H1 (cell line): ENCODE results near the gene HK1. TPM values are rescaled to one million over a fixed set of nuclear protein-coding genes. Genes with fewer than 3 reads are reported as not detected.

Experiments
- CTCF ChIA-PET: fragments of 300-600 bp; sonication (Branson Sonifier 250); formaldehyde crosslinking; loops from one replicate; lab custom pipeline; 2021; ENCODE audit not compliant: partially characterized antibody; lab: Charles Lee
- POLR2A ChIA-PET: fragments of 300-600 bp; sonication (Branson Sonifier 250); formaldehyde crosslinking; loops from one replicate; lab custom pipeline; 2021; ENCODE audit warnings: inconsistent platforms; ENCODE audit not compliant: partially characterized antibody; lab: Charles Lee
- DNase-seq, 2 experiments: peaks; one replicate each; pipeline versions ENCODE4 v3.0.0 to v3.0.0-alpha.2; 2010 to 2022; ENCODE audit warnings: low spot score in 2 of 2, low read depth in 1 of 2, mixed read lengths in 1 of 2
- FAIRE-seq: peaks from 2 replicates; lab custom pipeline; 2011; peaks lifted over from hg19 to GRCh38; lab: Jason Lieb, UNC
- H2AFZ ChIP-seq: 2 replicates; pipeline ENCODE4 v1.8.1; 2012; ENCODE audit warnings: low read length, inconsistent platforms
- H2AK5ac ChIP-seq: 2 replicates; pipeline ENCODE4 v1.6.1; 2013; ENCODE audit warnings: low read depth, low read length
- H2BK120ac ChIP-seq: replicated peaks from 2 replicates; pipeline ENCODE3; 2013; ENCODE audit warnings: low read depth, low read length, inconsistent platforms
- H2BK12ac ChIP-seq: 2 replicates; pipeline ENCODE4 v1.6.1; 2013; ENCODE audit warnings: low read depth, low read length
- H2BK15ac ChIP-seq: 2 replicates; pipeline ENCODE4 v1.6.1; 2013; ENCODE audit warnings: low read length
- H2BK20ac ChIP-seq: 2 replicates; pipeline ENCODE4 v1.6.1; 2013; ENCODE audit warnings: low read length
- H2BK5ac ChIP-seq: 2 replicates; pipeline ENCODE4 v1.6.1; 2013; ENCODE audit warnings: low read depth, low read length
- H3K14ac ChIP-seq: 2 replicates; pipeline ENCODE4 v1.6.1; 2013; ENCODE audit warnings: inconsistent platforms; ENCODE audit not compliant: insufficient read length
- H3K18ac ChIP-seq: 2 replicates; pipeline ENCODE4 v1.6.1; 2013; ENCODE audit warnings: low read length; ENCODE audit errors: extremely low read depth
- H3K23ac ChIP-seq: 2 replicates; pipeline ENCODE4 v1.6.1; 2013; ENCODE audit warnings: inconsistent platforms; ENCODE audit not compliant: insufficient read length
- H3K23me2 ChIP-seq: 2 replicates; pipeline ENCODE4 v1.6.1; 2013; ENCODE audit warnings: low read depth, low read length
- H3K27ac ChIP-seq: 2 replicates; pipeline ENCODE4 v1.6.1; 2011; ENCODE audit warnings: low read depth, low read length, inconsistent platforms
- H3K27me3 ChIP-seq, 4 experiments: replicated peaks in 1 of 4; 1 replicate in 1 of 4; 2 replicates in 3 of 4; pipeline versions ENCODE4 v1.6.1 to v1.8.1; 2011 to 2013; ENCODE audit warnings: low read length in 3 of 4, mild to moderate bottlenecking in 3 of 4, inconsistent platforms in 2 of 4, mixed read lengths in 2 of 4, moderate library complexity in 1 of 4; ENCODE audit not compliant: control insufficient read depth in 3 of 4, insufficient read depth in 3 of 4; ENCODE audit errors: extremely low read depth in 1 of 4
- H3K36me3 ChIP-seq, 4 experiments: 2 replicates each; pipeline versions ENCODE4 v1.6.1 to v1.8.1; 2011 to 2013; ENCODE audit warnings: mild to moderate bottlenecking in 4 of 4, low read length in 3 of 4, moderate library complexity in 2 of 4, control low read depth in 1 of 4, inconsistent platforms in 1 of 4; ENCODE audit not compliant: insufficient read depth in 4 of 4, control insufficient read depth in 2 of 4
- H3K4ac ChIP-seq: replicated peaks from 2 replicates; pipeline ENCODE3; 2013; ENCODE audit warnings: low read length, low read depth, mixed read lengths, inconsistent platforms; ENCODE audit not compliant: insufficient read length
- H3K4me1 ChIP-seq, 4 experiments: replicated peaks in 1 of 4; 1 replicate in 1 of 4; 2 replicates in 3 of 4; pipeline versions ENCODE4 v1.6.1 to v1.8.1; 2011 to 2013; ENCODE audit warnings: low read length in 3 of 4, inconsistent platforms in 2 of 4, mixed read lengths in 1 of 4; ENCODE audit not compliant: insufficient read depth in 4 of 4, control insufficient read depth in 3 of 4
- H3K4me2 ChIP-seq, 2 experiments: 2 replicates each; pipeline versions ENCODE4 v1.6.1 to v1.8.1; 2011 to 2013; ENCODE audit warnings: low read depth in 2 of 2, low read length in 2 of 2, control low read depth in 1 of 2, inconsistent platforms in 1 of 2, mild to moderate bottlenecking in 1 of 2; ENCODE audit not compliant: insufficient read depth in 1 of 2
- H3K4me3 ChIP-seq, 4 experiments: fragments of 200-600, 300-600 bp in 1 of 4; sonication (generic), shearing (Covaris generic), sonication (Bioruptor Twin) in 1 of 4; 2 replicates each; pipeline versions ENCODE4 v1.5.1 to v1.8.1; 2011 to 2016; ENCODE audit warnings: low read length in 4 of 4, low read depth in 3 of 4, control low read depth in 2 of 4, inconsistent platforms in 2 of 4, mild to moderate bottlenecking in 2 of 4, mixed read lengths in 1 of 4, moderate library complexity in 1 of 4; ENCODE audit not compliant: insufficient read depth in 2 of 4; ENCODE audit errors: extremely low read depth in 1 of 4
- H3K56ac ChIP-seq: replicated peaks from 2 replicates; pipeline ENCODE3; 2013; ENCODE audit warnings: low read depth, mild to moderate bottlenecking, mixed read lengths, low read length, inconsistent platforms; ENCODE audit not compliant: insufficient read length
- H3K79me1 ChIP-seq: 2 replicates; pipeline ENCODE4 v1.6.1; 2013; ENCODE audit warnings: low read depth, low read length, control low read depth
- H3K79me2 ChIP-seq, 2 experiments: 2 replicates each; pipeline versions ENCODE4 v1.6.1 to v1.8.1; 2012 to 2013; ENCODE audit warnings: low read length in 2 of 2, mild to moderate bottlenecking in 2 of 2, inconsistent platforms in 1 of 2; ENCODE audit not compliant: insufficient read depth in 2 of 2, control insufficient read depth in 1 of 2
- H3K9ac ChIP-seq, 4 experiments: replicated peaks in 1 of 4; 1 replicate in 1 of 4; 2 replicates in 3 of 4; pipeline versions ENCODE4 v1.6.1 to v1.8.1; 2011 to 2013; ENCODE audit warnings: low read depth in 3 of 4, low read length in 3 of 4, control low read depth in 2 of 4, mild to moderate bottlenecking in 2 of 4, moderate library complexity in 2 of 4, inconsistent platforms in 1 of 4; ENCODE audit errors: extremely low read depth in 1 of 4
- H3K9me3 ChIP-seq, 2 experiments: 2 replicates each; pipeline versions ENCODE4 v1.6.1 to v1.8.1; 2012 to 2013; ENCODE audit warnings: mild to moderate bottlenecking in 2 of 2, moderate library complexity in 2 of 2, control low read depth in 1 of 2, inconsistent platforms in 1 of 2, low read depth in 1 of 2, low read length in 1 of 2, mixed read lengths in 1 of 2; ENCODE audit not compliant: insufficient read depth in 2 of 2
- H4K20me1 ChIP-seq, 2 experiments: replicated peaks in 1 of 2; 2 replicates each; pipeline versions ENCODE3 to v1.8.1; 2011 to 2013; ENCODE audit warnings: inconsistent platforms in 2 of 2, low read length in 2 of 2, mild to moderate bottlenecking in 1 of 2; ENCODE audit not compliant: insufficient read depth in 2 of 2, control insufficient read depth in 1 of 2
- H4K5ac ChIP-seq: 2 replicates; pipeline ENCODE4 v1.6.1; 2013; ENCODE audit warnings: low read length, low read depth, mixed read lengths, inconsistent platforms; ENCODE audit not compliant: insufficient read length
- H4K8ac ChIP-seq: 2 replicates; pipeline ENCODE4 v1.8.0; 2013; ENCODE audit warnings: mild to moderate bottlenecking, moderate library complexity, low read length, inconsistent platforms; ENCODE audit not compliant: insufficient read depth; ENCODE audit errors: extremely low read depth
- H4K91ac ChIP-seq: replicated peaks from 2 replicates; pipeline ENCODE3; 2013; ENCODE audit warnings: low read length, mixed read lengths, inconsistent platforms; ENCODE audit not compliant: insufficient read length
- HDAC6 ChIP-seq: IDR thresholded peaks from one replicate; pipeline ENCODE4 v1.7.1; 2012; ENCODE audit warnings: low read depth, mild to moderate bottlenecking, inconsistent platforms, low read length, moderate library complexity
- JUN ChIP-seq: IDR thresholded peaks from 2 replicates; pipeline ENCODE4 v1.6.1; 2011; ENCODE audit warnings: low read depth, mild to moderate bottlenecking, improper control_type of control experiment, low read length
- RAD21 ChIP-seq, 2 experiments: IDR thresholded peaks in 1 of 2; conservative IDR thresholded peaks in 1 of 2; 2 replicates each; pipeline ENCODE4 v1.6.1; 2011; ENCODE audit warnings: low read depth in 2 of 2, low read length in 2 of 2, improper control_type of control experiment in 1 of 2, inconsistent platforms in 1 of 2, mild to moderate bottlenecking in 1 of 2, moderate library complexity in 1 of 2
- SIRT6 ChIP-seq: IDR thresholded peaks from one replicate; pipeline ENCODE4 v1.7.1; 2012; ENCODE audit warnings: low read length, inconsistent platforms
- WGBS, 2 experiments: shearing (Covaris generic) in 1 of 2; methylation state at CpG; one replicate each; pipeline versions ENCODE4 v1.1.6 to v1.1.7; 2013 to 2015; ENCODE audit warnings: low lambda C conversion rate in 2 of 2, mixed read lengths in 2 of 2, inconsistent platforms in 1 of 2, low coverage in 1 of 2, missing lambda C conversion rate in 1 of 2; ENCODE audit not compliant: insufficient replicate concordance in 2 of 2, insufficient coverage in 1 of 2, insufficient read length in 1 of 2; ENCODE audit errors: extremely low coverage in 1 of 2, missing lambda C conversion rate in 1 of 2; 5-methylcytosine and 5-hydroxymethylcytosine counted together
- polyA plus RNA-seq, 7 experiments: library from polyadenylated mRNA; depleted of rRNA in 3 of 7; stranded (reverse) in 5 of 7; unstranded in 2 of 7; fragments of >200 nt in 5 of 7; fragments of 200-250 nt in 2 of 7; gene quantifications; 1 replicate in 5 of 7; 2 replicates in 1 of 7; 4 replicates in 1 of 7; pipeline versions ENCODE4 v1.2.1 to v1.2.3, GENCODE V29; 2011 to 2013; ENCODE audit warnings: missing spikeins in 2 of 7, mixed read lengths in 2 of 7
- total RNA-seq: library from RNA; stranded (reverse); fragmentation: NEBNext Ultra II Directional; extraction: Animal tissue kit (Norgen Biotek cat#: 25700); gene quantifications from 2 replicates; pipeline ENCODE4 v1.2.1, GENCODE V29; 2021

The HK1 gene
- total and polyA plus RNA-seq, 2 of the 8 experiments (the other 6 are each of a cell fraction or from before 2014, with no cell fraction given), result 55.8 to 247 TPM

GRCh38 chr10:69400936-69401335 lies 122.6 kb downstream of the HK1 start:
- Histone ChIP-seq H4K91ac (no peak overlapping the region), H3K79me2 (no peaks in the 10 kb centered on the region), H3K4me2 (no peak overlapping the region), H2BK12ac (no peak overlapping the region), H3K23me2 (no peaks in the 10 kb centered on the region), H4K20me1 (peaks cover 0 to 6% of the 10 kb centered on the region in 2 experiments), H3K4me3 (no peak overlapping the region), H3K18ac (no peak overlapping the region), H3K23ac (no peak overlapping the region), H3K9ac (no peak overlapping the region), H4K5ac (no peak overlapping the region), H2BK20ac (no peak overlapping the region), H3K4me1 (peaks cover 0 to under 1% (median 0%) of the 10 kb centered on the region in 4 experiments; a peak in 3 of 7 replicates), H3K14ac (no peak overlapping the region), H2BK5ac (no peak overlapping the region), H3K9me3 (no peaks in the 10 kb centered on the region), H4K8ac (no peak overlapping the region; the same call in 1 of the 2 replicates), H3K79me1 (no peaks in the 10 kb centered on the region), H2AFZ (no peak overlapping the region), H3K4ac (no peak overlapping the region), H2BK15ac (no peak overlapping the region), H2BK120ac (no peak overlapping the region), H3K27me3 (no peaks in the 10 kb centered on the region), H3K36me3 (peaks cover 7 to 47% (median 22%) of the 10 kb centered on the region in 4 experiments; a peak in 7 of 8 replicates), H3K27ac (no peak overlapping the region), H2AK5ac (no peak overlapping the region), H3K56ac (no peak overlapping the region)
- DNase-seq, result no peak
- no peak for TF ChIP-seq RAD21 (IDR thresholded peaks at IDR 0.05 in 1 of 2, conservative IDR thresholded peaks at IDR 0.05 in 1 of 2; ENCODE audit: low read depth in 2 of 2, low read length in 2 of 2)
- TF ChIP-seq JUN, result no peak
- TF ChIP-seq HDAC6, result no peak
- TF ChIP-seq SIRT6, result no peak
- POLR2A ChIA-PET, result no interaction called here
- 91% methylated on average over 23 of the region's 23 CpGs; no CpG with 5 or more reads in 1 of the 2 experiments for WGBS, 2 experiments
- CTCF ChIA-PET, result interaction anchor here (0.9 to 2.7 kb wide), 2 partner anchors 8 to 10 kb away, joined by 3 to 7 read pairs; no protein-coding TSS in a partner anchor
- no peak for FAIRE-seq
